ENCODE measurements around the gene COL25A1.

The COL25A1 gene

DNA sequence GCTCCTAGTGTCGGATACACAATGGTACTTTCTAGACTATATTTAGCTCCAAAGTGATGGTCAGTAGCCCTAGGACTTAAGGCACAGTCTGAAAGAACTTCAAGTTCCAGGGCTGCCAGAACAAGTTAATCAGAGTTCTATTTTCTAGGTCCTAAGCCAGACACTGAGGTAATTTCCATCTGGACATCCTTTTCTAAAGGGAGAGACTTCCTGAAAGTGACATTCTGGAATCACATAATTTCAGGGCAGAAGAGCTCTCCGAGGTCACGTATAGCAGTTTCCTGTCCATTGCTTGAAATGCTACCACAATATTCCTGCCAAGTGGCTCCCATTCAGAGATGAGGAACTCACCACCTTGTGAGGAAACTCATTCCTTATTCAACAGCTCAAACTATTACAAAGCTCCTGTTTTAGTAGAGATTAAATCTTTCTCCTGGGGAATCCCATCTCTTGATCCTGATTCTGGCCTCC, 117.9 kb downstream of the COL25A1 start:
- Mint-ChIP-seq H3K4me1 (peaks cover 37% of the 10 kb centered on the region), H3K27ac (peak overlapping the region; percentile 78 to 93 (median 89)), H3K9me3 (no peaks in the 10 kb centered on the region), H3K4me3 (no peak overlapping the region), H3K36me3 (ENCODE audit: low read depth) (peaks cover 8% of the 10 kb centered on the region), H3K27me3 (ENCODE audit: low read depth) (no peaks in the 10 kb centered on the region)
- TF ChIP-seq, protein P1, sequence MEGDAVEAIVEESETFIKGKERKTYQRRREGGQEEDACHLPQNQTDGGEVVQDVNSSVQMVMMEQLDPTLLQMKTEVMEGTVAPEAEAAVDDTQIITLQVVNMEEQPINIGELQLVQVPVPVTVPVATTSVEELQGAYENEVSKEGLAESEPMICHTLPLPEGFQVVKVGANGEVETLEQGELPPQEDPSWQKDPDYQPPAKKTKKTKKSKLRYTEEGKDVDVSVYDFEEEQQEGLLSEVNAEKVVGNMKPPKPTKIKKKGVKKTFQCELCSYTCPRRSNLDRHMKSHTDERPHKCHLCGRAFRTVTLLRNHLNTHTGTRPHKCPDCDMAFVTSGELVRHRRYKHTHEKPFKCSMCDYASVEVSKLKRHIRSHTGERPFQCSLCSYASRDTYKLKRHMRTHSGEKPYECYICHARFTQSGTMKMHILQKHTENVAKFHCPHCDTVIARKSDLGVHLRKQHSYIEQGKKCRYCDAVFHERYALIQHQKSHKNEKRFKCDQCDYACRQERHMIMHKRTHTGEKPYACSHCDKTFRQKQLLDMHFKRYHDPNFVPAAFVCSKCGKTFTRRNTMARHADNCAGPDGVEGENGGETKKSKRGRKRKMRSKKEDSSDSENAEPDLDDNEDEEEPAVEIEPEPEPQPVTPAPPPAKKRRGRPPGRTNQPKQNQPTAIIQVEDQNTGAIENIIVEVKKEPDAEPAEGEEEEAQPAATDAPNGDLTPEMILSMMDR (IDR thresholded peaks at IDR 0.05; ENCODE audit: unreplicated experiment in 3 of 3) = no peak

DNA sequence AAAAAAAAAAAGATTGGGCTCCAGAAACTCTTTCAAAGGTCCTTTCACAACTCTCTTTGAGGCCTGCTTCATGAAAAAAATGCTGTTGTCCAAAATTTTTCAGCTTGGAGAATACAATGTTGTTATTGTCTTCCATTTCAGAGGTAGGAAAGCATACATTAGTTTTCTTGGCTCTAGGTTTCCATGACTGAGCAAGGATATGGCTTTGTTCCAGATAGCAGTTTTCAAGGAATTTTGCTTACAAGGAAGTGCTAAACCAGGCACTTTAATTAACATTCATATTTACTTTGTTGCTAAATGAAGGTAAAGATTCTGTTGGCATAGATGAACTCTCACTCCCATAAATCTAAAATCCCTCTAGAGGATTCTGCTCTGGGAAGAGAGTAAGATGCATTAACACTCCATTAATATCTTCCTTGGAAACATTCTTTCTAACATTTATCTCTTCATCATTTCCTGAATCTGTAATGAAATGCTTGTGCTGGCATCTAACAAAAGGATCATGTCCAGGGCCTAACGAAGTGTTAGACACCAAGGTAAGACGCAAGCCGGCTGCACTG, 118.4 kb downstream of the COL25A1 start:
- peak overlapping the region; percentile 78 to 93 (median 89) for H3K27ac Mint-ChIP-seq
- H3K4me1 Mint-ChIP-seq = peaks cover 42% of the 10 kb centered on the region
- H3K36me3 Mint-ChIP-seq (ENCODE audit: low read depth) = peaks cover 8% of the 10 kb centered on the region
- no peak overlapping the region for H3K4me3 Mint-ChIP-seq
- no peaks in the 10 kb centered on the region for H3K9me3 Mint-ChIP-seq
- TF ChIP-seq, protein P1 (IDR thresholded peaks at IDR 0.05; ENCODE audit: unreplicated experiment in 3 of 3) = no peak
- H3K27me3 Mint-ChIP-seq (ENCODE audit: low read depth) = no peaks in the 10 kb centered on the region

DNA sequence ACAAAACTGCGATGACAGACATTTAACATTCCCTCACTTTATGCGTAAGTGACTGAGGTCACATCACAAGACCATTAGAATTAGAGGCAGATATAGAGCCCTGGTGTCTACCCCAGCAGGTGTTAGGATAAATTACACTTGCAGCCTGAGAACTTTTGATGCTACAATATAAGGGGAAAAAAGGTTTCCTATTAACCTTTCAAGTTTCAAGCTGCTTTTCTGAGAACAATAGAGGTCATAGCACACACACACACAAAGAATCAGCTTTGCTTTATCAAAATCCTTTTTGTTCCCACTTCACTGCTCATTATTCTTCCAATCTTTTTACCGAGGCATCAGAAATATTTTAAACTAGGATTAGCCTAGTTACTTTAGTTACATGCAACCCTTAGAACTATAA, 119.8 kb downstream of the COL25A1 start:
- TF ChIP-seq, protein P1 (IDR thresholded peaks at IDR 0.05; ENCODE audit: unreplicated experiment in 3 of 3) = no peak
- H3K36me3 Mint-ChIP-seq (ENCODE audit: low read depth) = peaks cover 8% of the 10 kb centered on the region
- no peaks in the 10 kb centered on the region for H3K27me3 Mint-ChIP-seq (ENCODE audit: low read depth)
- H3K4me1 Mint-ChIP-seq = peaks cover 51% of the 10 kb centered on the region
- peak overlapping the region in 2 of 3 experiments; percentile 7 to 89 for H3K27ac Mint-ChIP-seq
- no peaks in the 10 kb centered on the region for H3K9me3 Mint-ChIP-seq
- H3K4me3 Mint-ChIP-seq = no peak overlapping the region

DNA sequence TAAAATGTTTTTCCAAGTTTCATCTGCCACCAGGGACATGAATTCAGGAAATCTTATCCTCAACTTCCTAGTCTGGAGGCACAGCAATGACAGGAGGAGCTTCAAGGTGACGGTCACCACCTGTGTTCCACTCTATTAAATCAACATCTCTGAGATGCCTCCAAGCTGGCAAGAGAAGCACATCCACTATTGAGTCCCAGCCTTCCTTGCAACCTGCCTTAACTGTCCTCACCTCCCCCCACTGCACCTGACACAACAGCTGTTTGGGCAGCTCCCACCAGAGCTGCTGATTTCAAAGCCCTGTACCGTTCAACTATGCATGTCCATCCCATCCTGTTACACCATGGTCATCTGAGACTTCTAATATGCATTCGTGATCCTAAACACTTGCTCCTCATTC, 123.4 kb downstream of the COL25A1 start:
- peak overlapping the region in 2 of 3 experiments; percentile 7 to 63 for H3K27ac Mint-ChIP-seq
- TF ChIP-seq, protein P1 (IDR thresholded peaks at IDR 0.05; ENCODE audit: unreplicated experiment in 3 of 3) = no peak
- no peaks in the 10 kb centered on the region for H3K9me3 Mint-ChIP-seq
- no peak overlapping the region for H3K4me3 Mint-ChIP-seq
- H3K36me3 Mint-ChIP-seq (ENCODE audit: low read depth) = no peaks in the 10 kb centered on the region
- H3K27me3 Mint-ChIP-seq (ENCODE audit: low read depth) = no peaks in the 10 kb centered on the region
- H3K4me1 Mint-ChIP-seq = peaks cover 48% of the 10 kb centered on the region

DNA sequence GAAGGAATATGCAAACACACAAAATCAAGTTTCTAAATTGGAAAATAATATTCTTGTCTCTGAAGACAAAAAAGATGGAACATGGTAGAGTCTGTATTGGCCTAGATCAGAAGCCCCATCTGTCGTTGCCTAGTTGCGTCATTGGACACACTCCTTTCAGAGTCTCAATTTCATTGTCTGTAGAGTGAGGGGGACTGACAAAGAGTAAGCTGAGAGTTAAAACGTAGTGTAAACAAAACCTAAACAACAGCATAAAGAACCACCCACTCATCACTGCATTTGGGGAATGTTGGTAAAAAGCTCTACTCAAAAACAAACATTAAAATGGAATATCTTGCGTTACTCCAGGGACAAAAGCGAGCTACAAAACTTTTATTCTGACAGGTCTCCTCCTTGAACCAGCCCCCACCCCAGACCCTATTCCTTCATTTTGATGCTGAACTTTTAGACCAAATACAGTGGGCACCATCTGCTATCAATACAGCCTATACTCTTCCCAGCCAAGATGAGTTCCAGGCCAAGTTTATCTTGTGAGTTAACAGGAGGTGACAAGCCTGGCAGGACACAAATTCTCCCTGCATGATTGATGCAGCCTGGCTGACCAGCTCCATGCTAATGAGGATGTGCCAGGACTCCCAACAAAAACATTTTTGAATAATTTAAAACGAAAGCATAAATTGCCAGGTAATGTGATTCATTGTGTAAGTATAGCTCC, 125.2 kb downstream of the COL25A1 start:
- H3K4me1 Mint-ChIP-seq = peaks cover 34% of the 10 kb centered on the region
- no peaks in the 10 kb centered on the region for H3K9me3 Mint-ChIP-seq
- H3K36me3 Mint-ChIP-seq (ENCODE audit: low read depth) = no peaks in the 10 kb centered on the region
- H3K4me3 Mint-ChIP-seq = no peak overlapping the region
- no peaks in the 10 kb centered on the region for H3K27me3 Mint-ChIP-seq (ENCODE audit: low read depth)
- H3K27ac Mint-ChIP-seq = peak overlapping the region; percentile 39 to 74 (median 62)
- TF ChIP-seq, protein P1 (IDR thresholded peaks at IDR 0.05; ENCODE audit: unreplicated experiment in 3 of 3) = no peak
